Mesenchymal stem cell (in vitro differentiated cells and primary cell): ENCODE measurements around the gene APP.

Source experiments
- DNase-seq: peaks from one replicate; pipeline ENCODE4 v3.0.0-alpha.2; 2013
- H2AFZ ChIP-seq: one replicate; pipeline ENCODE4 v1.6.1; 2013; ENCODE audit warnings: low read depth, mild to moderate bottlenecking, control low read depth, inconsistent platforms, low read length, moderate library complexity
- H2AK5ac ChIP-seq: 2 replicates; pipeline ENCODE4 v1.6.1; 2013; ENCODE audit warnings: low read length, moderate library complexity, mild to moderate bottlenecking, inconsistent platforms; ENCODE audit not compliant: severe bottlenecking
- H2BK120ac ChIP-seq: one replicate; pipeline ENCODE4 v1.6.1; 2013; ENCODE audit warnings: low read depth, mild to moderate bottlenecking, inconsistent platforms, low read length, moderate library complexity
- H2BK12ac ChIP-seq, 2 experiments: one replicate each; pipeline ENCODE4 v1.6.1; 2013; ENCODE audit warnings: inconsistent platforms in 2 of 2, low read length in 2 of 2, mild to moderate bottlenecking in 2 of 2, moderate library complexity in 2 of 2, control low read depth in 1 of 2
- H2BK15ac ChIP-seq: one replicate; pipeline ENCODE4 v1.6.1; 2013; ENCODE audit warnings: mild to moderate bottlenecking, low read depth, inconsistent platforms; ENCODE audit not compliant: poor library complexity, severe bottlenecking
- H2BK5ac ChIP-seq: 2 replicates; pipeline ENCODE4 v1.6.1; 2013; ENCODE audit warnings: low read depth, mild to moderate bottlenecking, low read length, control low read depth, inconsistent platforms; ENCODE audit not compliant: poor library complexity, severe bottlenecking
- H3K14ac ChIP-seq, 2 experiments: one replicate each; pipeline ENCODE4 v1.6.1; 2013; ENCODE audit warnings: inconsistent platforms in 2 of 2, low read length in 2 of 2, control low read depth in 1 of 2, mild to moderate bottlenecking in 1 of 2, moderate library complexity in 1 of 2
- H3K18ac ChIP-seq, 2 experiments: one replicate each; pipeline ENCODE4 v1.6.1; 2013; ENCODE audit warnings: inconsistent platforms in 2 of 2, low read length in 2 of 2, control low read depth in 1 of 2, low read depth in 1 of 2, mild to moderate bottlenecking in 1 of 2
- H3K23ac ChIP-seq, 2 experiments: one replicate each; pipeline ENCODE4 v1.6.1; 2013; ENCODE audit warnings: inconsistent platforms in 2 of 2, low read length in 2 of 2, mild to moderate bottlenecking in 2 of 2, moderate library complexity in 2 of 2, control low read depth in 1 of 2
- H3K27ac ChIP-seq: 2 replicates; pipeline ENCODE4 v1.5.1; 2013; ENCODE audit warnings: mild to moderate bottlenecking, moderate library complexity, low read length, control low read depth, inconsistent platforms; ENCODE audit not compliant: poor library complexity, severe bottlenecking
- H3K27me3 ChIP-seq, 2 experiments: 2 replicates each; pipeline versions ENCODE4 v1.6.1 to v1.7.0; 2013; ENCODE audit warnings: low read length in 2 of 2, mild to moderate bottlenecking in 2 of 2, moderate library complexity in 2 of 2, control low read depth in 1 of 2, inconsistent platforms in 1 of 2; ENCODE audit not compliant: control insufficient read depth in 1 of 2, insufficient read depth in 1 of 2
- H3K36me3 ChIP-seq, 2 experiments: 2 replicates each; pipeline versions ENCODE4 v1.6.1 to v1.7.0; 2013; ENCODE audit warnings: low read length in 2 of 2, control low read depth in 1 of 2, inconsistent platforms in 1 of 2, low read depth in 1 of 2, mild to moderate bottlenecking in 1 of 2; ENCODE audit not compliant: insufficient read depth in 2 of 2, control insufficient read depth in 1 of 2
- H3K4ac ChIP-seq, 2 experiments: one replicate each; pipeline ENCODE4 v1.6.1; 2013; ENCODE audit warnings: inconsistent platforms in 2 of 2, low read length in 2 of 2, mild to moderate bottlenecking in 2 of 2, moderate library complexity in 2 of 2, control low read depth in 1 of 2, low read depth in 1 of 2
- H3K4me1 ChIP-seq: 2 replicates; pipeline ENCODE4 v1.6.1; 2013; ENCODE audit warnings: low read depth, low read length, control low read depth; ENCODE audit not compliant: control insufficient read depth, insufficient read depth
- H3K4me2 ChIP-seq: 2 replicates; pipeline ENCODE4 v1.6.1; 2013; ENCODE audit warnings: low read length, mild to moderate bottlenecking, inconsistent platforms; ENCODE audit not compliant: poor library complexity, severe bottlenecking
- H3K4me3 ChIP-seq, 2 experiments: 2 replicates each; pipeline versions ENCODE4 v1.5.1 to v1.7.0; 2013; ENCODE audit warnings: low read length in 2 of 2, mild to moderate bottlenecking in 2 of 2, control low read depth in 1 of 2, low read depth in 1 of 2; ENCODE audit not compliant: insufficient read depth in 1 of 2
- H3K79me1 ChIP-seq: replicated peaks from 2 replicates; pipeline ENCODE4 v1.6.1; 2013; ENCODE audit warnings: mild to moderate bottlenecking, control low read depth, low read length, inconsistent platforms; ENCODE audit not compliant: poor library complexity, severe bottlenecking
- H3K9ac ChIP-seq: 2 replicates; pipeline ENCODE4 v1.7.0; 2013; ENCODE audit warnings: mild to moderate bottlenecking, low read length, moderate library complexity
- H3K9me3 ChIP-seq: 2 replicates; pipeline ENCODE4 v1.7.0; 2013; ENCODE audit warnings: mild to moderate bottlenecking, low read length; ENCODE audit not compliant: control insufficient read depth
- H4K8ac ChIP-seq: one replicate; pipeline ENCODE4 v1.6.1; 2013; ENCODE audit warnings: inconsistent platforms, mild to moderate bottlenecking, low read length, moderate library complexity
- H4K91ac ChIP-seq: one replicate; pipeline ENCODE4 v1.6.1; 2013; ENCODE audit warnings: mild to moderate bottlenecking, low read length, inconsistent platforms
- WGBS: methylation state at CpG from one replicate; pipeline ENCODE4 v1.1.7; 2013; ENCODE audit warnings: mixed read lengths; 5-methylcytosine and 5-hydroxymethylcytosine counted together

The APP gene

GRCh38 chr21:25934130-25934529 is 236.4 kb downstream of the APP start:
- Histone ChIP-seq H2AFZ (no peak overlapping the region), H2BK15ac (no peak overlapping the region), H3K4me2 (no peak overlapping the region), H3K9me3 (no peaks in the 10 kb centered on the region), H3K4me3 (no peak overlapping the region), H2BK120ac (no peak overlapping the region), H4K8ac (peak overlapping the region; percentile 27), H3K4me1 (peaks cover 4% of the 10 kb centered on the region), H3K23ac (no peak overlapping the region), H3K27me3 (no peaks in the 10 kb centered on the region), H3K36me3 (peaks cover 7 to 11% of the 10 kb centered on the region in 2 experiments), H3K27ac (peak overlapping the region; percentile 71), H4K91ac (no peak overlapping the region), H3K18ac (peak overlapping the region; percentile 37 to 73), H2AK5ac (no peak overlapping the region), H3K9ac (peak overlapping the region; percentile 1), H3K79me1 (peaks cover 18% of the 10 kb centered on the region), H3K14ac (no peak overlapping the region), H3K4ac (peak overlapping the region in 1 of 2 experiments; percentile 73), H2BK12ac (peak overlapping the region; percentile 49 to 98), H2BK5ac (no peak overlapping the region)
- peak; percentile 69 for DNase-seq
- 70% methylated on average over 4 of the region's 6 CpGs for WGBS

GRCh38 chr21:25931765-25932164 is 238.8 kb downstream of the APP start:
- no peak overlapping the region for H3K23ac ChIP-seq
- no peak overlapping the region for H2AK5ac ChIP-seq
- no CpG with 5 or more reads among the region's 3 CpGs for WGBS
- no peak overlapping the region for H2BK15ac ChIP-seq
- H3K14ac ChIP-seq: no peak overlapping the region
- H3K27ac ChIP-seq: no peak overlapping the region
- H3K4ac ChIP-seq: no peak overlapping the region
- H3K36me3 ChIP-seq: peaks cover 7 to 19% of the 10 kb centered on the region in 2 experiments
- peak overlapping the region in 1 of 2 experiments; percentile 26 for H3K4me3 ChIP-seq
- H3K27me3 ChIP-seq: no peaks in the 10 kb centered on the region
- H2BK120ac ChIP-seq: no peak overlapping the region
- H3K4me2 ChIP-seq: no peak overlapping the region
- H3K4me1 ChIP-seq: peaks cover 4% of the 10 kb centered on the region
- no peak overlapping the region for H4K8ac ChIP-seq
- no peak for DNase-seq
- no peak overlapping the region for H4K91ac ChIP-seq
- H2BK12ac ChIP-seq: no peak overlapping the region
- peak overlapping the region; percentile 59 for H3K9ac ChIP-seq
- H3K18ac ChIP-seq: no peak overlapping the region
- H2BK5ac ChIP-seq: no peak overlapping the region
- H3K79me1 ChIP-seq: peaks cover 22% of the 10 kb centered on the region
- H3K9me3 ChIP-seq: no peaks in the 10 kb centered on the region
- H2AFZ ChIP-seq: no peak overlapping the region

DNA sequence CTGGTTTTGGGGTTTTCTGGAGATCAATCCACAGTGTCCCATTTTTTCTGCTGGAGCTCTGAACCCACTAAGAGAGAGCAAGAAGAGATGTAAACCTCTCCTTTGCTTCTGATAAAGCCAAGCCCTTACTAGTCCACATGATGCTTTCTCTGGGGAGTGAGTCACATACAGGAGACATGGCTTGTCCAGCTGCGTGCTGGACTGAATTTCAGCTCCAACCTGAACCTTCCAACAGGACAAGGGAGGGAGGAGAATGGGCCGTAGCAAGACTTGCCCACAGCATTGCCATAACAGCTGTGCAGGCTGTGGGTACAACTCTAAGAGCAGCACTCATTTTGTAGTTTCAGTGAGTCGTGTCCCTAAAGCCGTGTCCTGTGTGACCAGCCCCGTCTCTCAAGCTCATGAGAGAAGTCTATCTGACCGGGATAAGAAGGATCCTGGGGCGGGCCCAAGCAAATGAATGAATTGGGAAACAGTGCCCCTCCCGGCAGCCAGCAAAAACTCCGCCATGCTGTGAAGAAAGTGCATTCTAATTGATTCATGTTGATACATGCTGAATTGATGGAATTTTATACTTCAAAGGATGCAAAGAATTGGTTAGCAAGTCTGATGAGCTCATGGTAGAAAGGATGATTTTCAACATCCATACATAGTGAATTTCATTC is 240.6 kb downstream of the APP start:
- peak; percentile 71 for DNase-seq

DNA sequence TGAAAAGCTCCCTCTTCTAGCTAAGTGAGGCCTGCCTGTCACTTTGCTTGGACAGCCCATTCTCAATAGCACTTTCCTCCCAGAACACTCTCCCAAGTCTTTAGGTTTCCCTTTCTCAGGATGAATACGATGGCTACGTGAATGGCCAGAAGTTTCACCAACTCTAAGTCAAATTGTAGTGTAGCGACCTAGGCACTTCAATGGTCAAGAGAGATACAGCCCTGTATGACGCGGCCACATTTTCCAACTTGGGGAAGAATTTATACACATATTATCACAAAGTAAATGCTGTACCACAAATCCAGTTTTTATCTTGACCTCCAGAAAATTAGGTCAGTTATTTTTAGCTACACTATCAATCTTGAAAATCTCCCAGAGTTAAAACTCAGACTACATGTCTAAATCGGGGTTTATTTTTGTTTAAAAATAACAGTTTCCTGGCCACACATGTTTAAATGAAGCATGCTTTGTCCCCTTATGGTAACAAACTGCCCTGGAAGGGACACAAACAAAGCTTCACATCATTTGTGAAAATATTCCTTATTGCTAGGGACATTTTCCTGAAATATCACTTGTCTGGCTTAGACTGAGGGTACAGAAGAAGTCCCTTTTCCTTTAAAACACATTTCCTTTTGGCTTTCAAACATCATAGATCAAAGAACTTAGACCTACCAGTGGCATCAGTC is 243.2 kb downstream of the APP start:
- Histone ChIP-seq H3K4ac (peak overlapping the region in 1 of 2 experiments; percentile 1), H2BK12ac (no peak overlapping the region), H4K91ac (no peak overlapping the region), H3K36me3 (peaks cover 5 to 10% of the 10 kb centered on the region in 2 experiments), H3K23ac (no peak overlapping the region), H3K27ac (no peak overlapping the region), H3K14ac (no peak overlapping the region), H3K9me3 (no peaks in the 10 kb centered on the region), H2AK5ac (no peak overlapping the region), H2AFZ (no peak overlapping the region), H3K4me1 (peaks cover 3% of the 10 kb centered on the region), H2BK120ac (peak overlapping the region; percentile 61), H3K9ac (no peak overlapping the region), H3K18ac (peak overlapping the region in 1 of 2 experiments; percentile 21), H3K4me2 (no peak overlapping the region), H3K27me3 (no peaks in the 10 kb centered on the region), H3K4me3 (no peak overlapping the region), H3K79me1 (peaks cover 32% of the 10 kb centered on the region), H2BK15ac (no peak overlapping the region), H4K8ac (no peak overlapping the region), H2BK5ac (no peak overlapping the region)
- DNase-seq: peak; percentile 12
- 97% methylated on average over 6 of the region's 6 CpGs for WGBS

More for the DNA sequence above, 240.6 kb downstream of the APP start:
- Histone ChIP-seq H3K14ac (no peak overlapping the region), H3K9ac (peak overlapping the region; percentile 67), H2BK15ac (no peak overlapping the region), H3K23ac (no peak overlapping the region), H3K27ac (no peak overlapping the region), H3K27me3 (no peaks in the 10 kb centered on the region), H3K4me2 (no peak overlapping the region), H2BK12ac (peak overlapping the region in 1 of 2 experiments; percentile 15), H3K4me1 (peaks cover 4% of the 10 kb centered on the region), H2BK120ac (no peak overlapping the region), H3K4me3 (no peak overlapping the region), H2AK5ac (no peak overlapping the region), H4K8ac (peak overlapping the region; percentile 66), H3K4ac (peak overlapping the region; percentile 9), H3K18ac (peak overlapping the region in 1 of 2 experiments; percentile 71), H3K36me3 (peaks cover 7 to 19% of the 10 kb centered on the region in 2 experiments), H2BK5ac (no peak overlapping the region), H3K79me1 (peaks cover 34% of the 10 kb centered on the region), H2AFZ (no peak overlapping the region), H4K91ac (peak overlapping the region; percentile 73), H3K9me3 (no peaks in the 10 kb centered on the region)
- WGBS: 84% methylated on average over 9 of the region's 9 CpGs
